ENCODE results near the gene FAM76A. TPM values are rescaled to one million over a fixed set of nuclear protein-coding genes. Genes with fewer than 3 reads are reported as not detected.

The FAM76A gene
- total RNA-seq, 2 experiments from 2014 or later, result 17.5 to 18.7 TPM

- no peak for DNase-seq
- Mint-ChIP-seq H3K36me3 (peaks cover 5% of the 10 kb centered on the region), H3K27me3 (peaks cover 9% of the 10 kb centered on the region), H3K27ac (no peak overlapping the region), H3K4me3 (no peak overlapping the region), H3K9me3 (peaks cover 13% of the 10 kb centered on the region), H3K4me1 (no peaks in the 10 kb centered on the region)
- no peak for ATAC-seq (ENCODE audit: low read depth)
- POLR2A ChIA-PET, result no interaction called here
Measured at GRCh38 chr1:27705545-27705944, 20.2 kb upstream of the FAM76A start.

- Mint-ChIP-seq H3K4me3 (no peak overlapping the region), H3K27me3 (peaks cover 4% of the 10 kb centered on the region), H3K9me3 (no peaks in the 10 kb centered on the region), H3K36me3 (no peaks in the 10 kb centered on the region), H3K27ac (no peak overlapping the region), H3K4me1 (peaks cover 7% of the 10 kb centered on the region)
- ATAC-seq (ENCODE audit: low read depth) (no peak), DNase-seq (no peak)
- POLR2A ChIA-PET, result no interaction called here
Measured at GRCh38 chr1:27710574-27710973, 15.2 kb upstream of the FAM76A start.

DNA sequence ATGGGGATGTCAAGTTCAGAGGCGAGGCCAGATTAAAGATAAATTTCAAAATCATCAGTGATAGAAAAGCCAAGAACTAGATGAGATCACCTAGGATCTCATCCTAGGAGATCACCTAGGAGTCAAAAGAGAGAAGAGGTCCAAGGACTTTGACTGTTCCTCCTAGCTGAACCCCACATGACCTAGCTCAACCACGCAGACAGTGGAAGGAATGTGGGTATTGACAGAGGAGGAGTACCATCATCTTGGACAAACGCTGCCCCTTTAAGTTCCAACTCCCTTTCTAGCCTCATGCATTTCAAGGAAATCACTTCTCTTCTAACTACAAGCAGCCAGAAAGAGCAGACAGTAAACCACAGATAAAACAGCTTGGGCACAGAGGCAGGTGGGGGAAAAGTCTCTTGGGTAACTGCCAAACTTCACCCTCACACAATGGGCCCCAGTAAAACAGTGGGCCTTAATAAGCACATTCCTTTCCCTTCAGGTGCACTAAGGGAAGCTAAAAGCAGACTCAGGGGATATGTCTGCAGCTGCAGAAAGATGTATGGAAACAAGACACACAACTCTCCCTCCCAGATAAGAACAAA lies 12.5 kb upstream of the FAM76A start:
- peaks cover 12% of the 10 kb centered on the region for H3K27me3 Mint-ChIP-seq
- POLR2A ChIA-PET, result no interaction called here
- H3K9me3 Mint-ChIP-seq, result peaks cover 7% of the 10 kb centered on the region
- DNase-seq, result no peak
- no peak overlapping the region for H3K4me3 Mint-ChIP-seq
- ATAC-seq (ENCODE audit: low read depth), result no peak
- no peaks in the 10 kb centered on the region for H3K36me3 Mint-ChIP-seq
- H3K4me1 Mint-ChIP-seq, result peaks cover 7% of the 10 kb centered on the region
- H3K27ac Mint-ChIP-seq, result no peak overlapping the region

DNA sequence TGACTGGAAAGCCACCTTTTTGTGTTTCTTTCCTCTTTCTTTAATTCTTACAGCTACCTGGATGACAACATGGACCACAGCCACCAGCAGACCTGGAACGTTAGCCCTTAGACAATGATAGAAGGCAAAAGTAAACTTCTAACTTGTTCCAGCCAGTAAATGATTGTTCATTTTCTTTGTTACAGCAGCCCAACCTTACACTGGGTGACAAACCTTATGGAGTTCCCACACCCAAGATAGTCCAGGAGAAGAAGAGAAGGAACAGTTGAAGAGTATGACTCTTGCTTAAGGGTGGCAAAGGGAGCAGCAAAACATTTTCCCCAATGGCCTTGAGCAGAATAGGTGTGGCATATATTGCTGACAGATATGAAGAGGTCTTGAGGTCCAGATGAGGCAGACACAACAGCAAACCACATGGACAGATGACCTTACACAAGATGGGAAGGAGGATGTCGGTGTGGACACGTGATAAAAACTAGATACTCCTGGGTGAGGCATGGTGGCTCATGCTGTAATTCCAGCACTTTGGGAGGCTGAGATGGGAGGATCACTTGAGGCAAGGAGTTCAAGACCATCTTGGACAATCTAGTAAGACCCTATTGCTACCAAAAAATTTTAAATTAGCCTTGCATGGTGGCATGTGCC lies 11.8 kb upstream of the FAM76A start:
- POLR2A ChIA-PET, result no interaction called here
- no peak for ATAC-seq (ENCODE audit: low read depth)
- DNase-seq, result no peak
- H3K4me3 Mint-ChIP-seq, result no peak overlapping the region
- peaks cover 7% of the 10 kb centered on the region for H3K9me3 Mint-ChIP-seq
- H3K4me1 Mint-ChIP-seq, result peaks cover 7% of the 10 kb centered on the region
- no peak overlapping the region for H3K27ac Mint-ChIP-seq
- H3K27me3 Mint-ChIP-seq, result peaks cover 13% of the 10 kb centered on the region
- no peaks in the 10 kb centered on the region for H3K36me3 Mint-ChIP-seq

- DNase-seq, result no peak
- H3K4me1 Mint-ChIP-seq, result peaks cover 9% of the 10 kb centered on the region
- H3K9me3 Mint-ChIP-seq, result peaks cover 7% of the 10 kb centered on the region
- peaks cover 24% of the 10 kb centered on the region for H3K27me3 Mint-ChIP-seq
- no peak overlapping the region for H3K27ac Mint-ChIP-seq
- POLR2A ChIA-PET, result no interaction called here
- no peak overlapping the region for H3K4me3 Mint-ChIP-seq
- H3K36me3 Mint-ChIP-seq, result no peaks in the 10 kb centered on the region
- no peak for ATAC-seq (ENCODE audit: low read depth)
Measured at GRCh38 chr1:27716262-27716895, 9.4 kb upstream of the FAM76A start.

GRCh38 chr1:27719286-27720251 lies 6.2 kb upstream of the FAM76A start:
- Mint-ChIP-seq H3K36me3 (no peaks in the 10 kb centered on the region), H3K27me3 (peaks cover 24% of the 10 kb centered on the region), H3K27ac (no peak overlapping the region), H3K9me3 (peaks cover 7% of the 10 kb centered on the region), H3K4me3 (no peak overlapping the region), H3K4me1 (peaks cover 2% of the 10 kb centered on the region)
- DNase-seq (no peak), ATAC-seq (ENCODE audit: low read depth) (no peak)
- POLR2A ChIA-PET, result interaction anchor here (0.8 kb wide), 1 partner anchor 48 kb away, joined by 4 read pairs; the partner anchor contains the start of gene IFI6

DNA sequence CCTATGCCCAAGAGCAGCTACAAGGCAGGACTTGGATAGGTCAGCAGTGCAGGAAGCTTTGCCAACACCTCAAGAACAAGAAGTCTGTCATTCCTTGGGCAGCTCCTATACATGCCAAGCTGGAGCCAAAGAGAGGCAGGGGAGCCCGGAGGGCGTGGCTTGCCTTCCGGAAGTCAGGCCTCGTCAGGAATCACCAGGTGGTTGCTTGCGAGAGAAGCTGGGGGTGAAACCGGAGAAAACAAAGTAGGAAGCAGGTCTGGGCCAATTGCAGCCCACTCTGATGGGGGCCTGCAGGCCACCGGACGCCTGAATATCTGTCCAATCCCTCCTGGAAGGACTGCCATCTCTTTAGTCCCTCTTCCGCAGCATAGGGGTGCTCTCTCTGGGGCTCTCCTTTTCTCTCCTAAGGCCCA lies 794 bp upstream of the FAM76A start:
- H3K4me1 Mint-ChIP-seq, result peaks cover 15% of the 10 kb centered on the region
- POLR2A ChIA-PET, result interaction anchor here (0.9 to 2.2 kb wide), 10 partner anchors 12 to 857 kb away, joined by 3 to 28 read pairs (median 5); partner anchors contain the start of genes IFI6, PPP1R8, STX12 and WASF2
- DNase-seq, result no peak

GRCh38 chr1:27726173-27727044 lies 648 bp downstream of the FAM76A start:
- peak overlapping the region; percentile 61 for H3K27ac Mint-ChIP-seq
- no peaks in the 10 kb centered on the region for H3K27me3 Mint-ChIP-seq
- peaks cover 8% of the 10 kb centered on the region for H3K36me3 Mint-ChIP-seq
- ATAC-seq (ENCODE audit: low read depth) (peak; percentile 5), DNase-seq (no peak)
- peaks cover 15% of the 10 kb centered on the region for H3K4me1 Mint-ChIP-seq
- no peaks in the 10 kb centered on the region for H3K9me3 Mint-ChIP-seq
- H3K4me3 Mint-ChIP-seq, result peak overlapping the region; percentile 84
- POLR2A ChIA-PET, result interaction anchor here (0.7 to 2.2 kb wide), 15 partner anchors 10 to 855 kb away, joined by 3 to 28 read pairs (median 4); partner anchors contain the start of genes IFI6, PPP1R8, STX12 and SYTL1

More for the DNA sequence above, 794 bp upstream of the FAM76A start:
- H3K4me3 Mint-ChIP-seq, result peak overlapping the region; percentile 91
- H3K27me3 Mint-ChIP-seq, result peaks cover 4% of the 10 kb centered on the region
- H3K27ac Mint-ChIP-seq, result peak overlapping the region; percentile 95
- ATAC-seq (ENCODE audit: low read depth), result no peak
- H3K36me3 Mint-ChIP-seq, result peaks cover 5% of the 10 kb centered on the region
- H3K9me3 Mint-ChIP-seq, result no peaks in the 10 kb centered on the region

GRCh38 chr1:27727126-27727525 lies 1.4 kb downstream of the FAM76A start:
- Mint-ChIP-seq H3K27me3 (no peaks in the 10 kb centered on the region), H3K4me1 (peaks cover 15% of the 10 kb centered on the region), H3K36me3 (peaks cover 8% of the 10 kb centered on the region), H3K27ac (no peak overlapping the region), H3K9me3 (no peaks in the 10 kb centered on the region), H3K4me3 (no peak overlapping the region)
- ATAC-seq (ENCODE audit: low read depth) (no peak), DNase-seq (no peak)
- POLR2A ChIA-PET, result interaction anchor here (0.7 to 2.2 kb wide), 3 partner anchors 53 to 182 kb away, joined by 3 to 15 read pairs (median 4); partner anchors contain the start of gene PPP1R8

DNA sequence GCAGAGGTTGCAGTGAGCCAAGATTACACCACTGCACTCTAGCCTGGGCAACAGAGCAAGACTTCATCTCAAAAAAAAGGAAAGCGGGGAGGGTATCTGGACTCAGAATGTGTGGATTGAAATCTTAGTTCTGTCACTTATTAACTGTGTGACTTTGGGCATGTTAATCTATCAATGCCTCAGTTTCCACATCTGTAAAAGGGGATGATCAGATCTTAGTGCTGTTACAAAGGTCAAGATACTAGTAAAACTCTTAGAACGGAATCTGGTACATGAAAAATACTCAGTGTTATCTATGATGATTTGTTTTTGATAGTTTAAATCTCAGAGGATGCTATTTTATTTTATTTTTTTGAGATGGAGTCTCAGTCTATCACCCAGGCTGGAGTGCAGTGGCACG lies 10.5 kb downstream of the FAM76A start:
- H3K36me3 Mint-ChIP-seq, result peaks cover 36% of the 10 kb centered on the region
- ATAC-seq (ENCODE audit: low read depth) (no peak), DNase-seq (no peak)
- H3K27ac Mint-ChIP-seq, result no peak overlapping the region
- H3K27me3 Mint-ChIP-seq, result no peaks in the 10 kb centered on the region
- no peaks in the 10 kb centered on the region for H3K9me3 Mint-ChIP-seq
- POLR2A ChIA-PET, result interaction anchor here (1.7 kb wide), 1 partner anchor 11 kb away, joined by 5 read pairs; the partner anchor contains the start of gene FAM76A
- H3K4me1 Mint-ChIP-seq, result no peaks in the 10 kb centered on the region
- no peak overlapping the region for H3K4me3 Mint-ChIP-seq

- H3K4me3 Mint-ChIP-seq, result no peak overlapping the region
- no peaks in the 10 kb centered on the region for H3K4me1 Mint-ChIP-seq
- POLR2A ChIA-PET, result no interaction called here
- ATAC-seq (ENCODE audit: low read depth), result no peak
- DNase-seq, result no peak
- H3K27me3 Mint-ChIP-seq, result no peaks in the 10 kb centered on the region
- peaks cover 32% of the 10 kb centered on the region for H3K36me3 Mint-ChIP-seq
- H3K9me3 Mint-ChIP-seq, result no peaks in the 10 kb centered on the region
- no peak overlapping the region for H3K27ac Mint-ChIP-seq
Measured at GRCh38 chr1:27741121-27741520, 15.4 kb downstream of the FAM76A start.

DNA sequence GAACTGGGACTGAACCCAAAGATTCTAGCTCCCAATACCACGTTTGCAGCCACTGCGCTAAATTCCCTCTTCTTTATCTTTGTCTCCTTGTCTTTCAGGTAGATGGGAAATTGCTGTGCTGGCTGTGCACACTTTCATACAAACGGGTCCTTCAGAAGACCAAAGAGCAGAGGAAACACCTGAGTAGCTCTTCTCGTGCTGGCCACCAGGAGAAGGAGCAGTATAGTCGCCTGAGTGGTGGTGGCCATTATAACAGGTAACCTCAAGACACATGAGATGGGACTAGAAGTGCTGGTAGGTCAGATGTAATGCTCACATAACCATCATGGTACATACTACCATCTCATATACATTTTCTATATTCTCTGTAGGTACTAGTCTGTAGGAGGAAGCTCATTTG lies 18.8 kb downstream of the FAM76A start:
- POLR2A ChIA-PET, result interaction anchor here (0.8 kb wide), 1 partner anchor 13 kb away, joined by 3 read pairs; no protein-coding TSS in a partner anchor
- no peak overlapping the region for H3K4me3 Mint-ChIP-seq
- H3K27ac Mint-ChIP-seq, result no peak overlapping the region
- H3K27me3 Mint-ChIP-seq, result no peaks in the 10 kb centered on the region
- no peak for ATAC-seq (ENCODE audit: low read depth)
- DNase-seq, result no peak
- H3K9me3 Mint-ChIP-seq, result no peaks in the 10 kb centered on the region
- no peaks in the 10 kb centered on the region for H3K4me1 Mint-ChIP-seq
- H3K36me3 Mint-ChIP-seq, result peaks cover 24% of the 10 kb centered on the region
